GM21447 (cell line): Measurements from ENCODE around the gene TMIE.

Experiments used
- ATAC-seq: cut with Tn5 transposase; IDR thresholded peaks from one replicate; pipeline ENCODE4 v1.9.1; 2021; ENCODE audit not compliant: unreplicated experiment

Gene TMIE

GRCh38 chr3:46706771-46707582, 5.8 kb downstream of the TMIE start:
- ATAC-seq = no peak

DNA sequence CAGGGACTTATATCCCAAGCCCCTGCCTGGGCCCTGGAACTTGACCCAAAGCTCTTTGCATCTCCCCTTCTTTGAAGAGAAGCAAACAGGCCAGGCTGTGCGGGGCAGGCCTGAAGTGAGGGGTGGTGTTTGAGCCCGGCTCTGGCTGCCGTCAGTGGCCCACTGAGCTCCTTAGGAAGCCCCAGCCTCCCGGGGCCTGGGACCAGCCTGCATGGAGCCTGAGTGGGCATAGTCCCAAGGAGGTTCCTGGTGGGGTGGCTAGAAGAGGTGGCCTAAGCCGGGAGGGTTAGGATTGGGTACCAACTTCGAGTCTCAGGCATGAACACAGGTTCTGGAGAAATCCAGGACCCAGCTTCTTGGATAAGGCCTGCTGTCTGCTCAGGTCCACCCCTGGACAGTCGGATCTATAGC, 6.4 kb downstream of the TMIE start:
- no peak for ATAC-seq

GRCh38 chr3:46708401-46709156, 7.4 kb downstream of the TMIE start:
- no peak for ATAC-seq

- ATAC-seq = no peak
These were observed 8.0 kb downstream of the TMIE start for GRCh38 chr3:46709157-46709654.

GRCh38 chr3:46709721-46710120, 8.5 kb downstream of the TMIE start:
- ATAC-seq = no peak

DNA sequence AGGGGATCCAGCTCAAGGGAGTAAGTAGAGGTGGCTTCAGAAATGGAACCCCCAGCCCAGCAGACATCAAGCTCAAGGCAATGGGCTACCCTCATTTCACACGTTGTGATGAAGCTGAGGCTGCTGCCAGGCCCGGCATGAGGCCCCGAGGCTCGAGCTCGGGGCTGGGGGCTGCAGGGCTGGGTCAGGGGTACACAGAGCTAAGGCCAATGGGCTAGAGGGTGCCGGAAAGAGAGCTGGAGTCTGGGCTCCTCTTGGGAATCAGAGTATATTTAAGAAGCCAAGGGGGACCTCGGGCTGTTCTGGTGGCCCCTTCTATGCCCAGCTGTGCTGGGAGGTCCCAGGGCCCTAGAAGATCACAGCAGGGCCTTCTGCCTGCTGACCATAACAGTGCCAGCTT, 9.0 kb downstream of the TMIE start:
- no peak for ATAC-seq

- no peak for ATAC-seq
These were observed 9.6 kb downstream of the TMIE start for GRCh38 chr3:46710671-46711295.

DNA sequence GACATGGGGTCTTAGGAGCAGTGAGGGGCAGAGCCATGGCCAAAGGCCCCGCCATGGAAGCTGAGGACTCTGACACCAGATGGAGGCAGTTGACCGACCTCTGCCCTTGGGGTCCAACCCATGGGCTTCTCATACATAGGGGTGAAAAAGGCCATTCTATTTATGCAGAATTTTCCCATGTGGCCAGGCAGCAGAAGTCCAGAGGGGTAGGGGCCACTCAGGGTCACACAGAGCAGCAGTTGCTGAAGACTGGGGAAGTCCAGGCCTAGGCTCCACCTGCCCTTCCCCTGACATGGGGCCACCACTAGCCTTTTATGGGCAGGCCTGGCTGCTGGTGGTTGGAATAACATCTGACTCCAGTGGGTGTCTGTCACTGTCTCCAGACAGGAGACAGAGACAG, 10.1 kb downstream of the TMIE start:
- ATAC-seq = no peak

GRCh38 chr3:46711760-46712159, 10.6 kb downstream of the TMIE start:
- no peak for ATAC-seq

DNA sequence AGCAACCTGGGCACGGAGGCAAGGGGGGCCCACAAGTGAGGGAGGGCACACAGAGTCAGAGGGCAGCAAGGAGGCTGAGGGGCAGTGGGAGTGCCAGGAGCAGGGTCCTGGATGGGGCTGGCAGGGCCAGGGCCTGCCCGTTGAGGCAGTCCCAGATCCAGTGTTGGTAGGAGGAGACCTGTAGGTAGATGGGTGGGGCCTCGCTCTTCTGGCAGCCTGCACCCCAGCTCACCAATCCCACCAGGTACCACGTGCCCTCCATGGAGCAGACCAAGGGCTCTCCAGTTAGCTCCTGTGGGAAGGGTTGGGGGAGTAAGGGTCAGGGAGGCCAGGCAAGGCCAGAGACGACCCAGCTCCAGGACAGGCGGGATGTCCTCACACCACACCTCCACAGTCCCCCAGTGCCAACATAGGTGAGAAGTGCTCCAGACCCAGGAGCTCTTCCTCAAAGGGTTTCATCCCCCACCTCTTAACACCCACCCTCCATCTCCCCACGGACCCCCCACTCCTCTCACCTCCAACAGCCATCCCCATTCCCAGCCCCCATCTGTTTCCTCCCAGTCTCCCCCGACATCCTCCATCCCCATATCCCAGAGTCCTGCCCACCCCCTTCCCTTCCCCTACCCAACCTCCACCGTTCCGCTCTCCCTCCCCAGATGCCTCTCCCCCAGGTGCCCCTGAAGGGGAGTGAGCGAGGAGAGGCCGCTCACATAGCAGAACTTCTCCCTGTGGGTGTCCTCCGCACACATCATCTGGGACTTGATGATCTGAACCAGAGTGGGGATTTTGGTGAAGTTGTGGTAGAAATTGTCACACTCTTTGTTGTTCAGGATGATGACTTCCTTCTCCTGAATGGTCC, 11.2 kb downstream of the TMIE start:
- ATAC-seq = no peak

DNA sequence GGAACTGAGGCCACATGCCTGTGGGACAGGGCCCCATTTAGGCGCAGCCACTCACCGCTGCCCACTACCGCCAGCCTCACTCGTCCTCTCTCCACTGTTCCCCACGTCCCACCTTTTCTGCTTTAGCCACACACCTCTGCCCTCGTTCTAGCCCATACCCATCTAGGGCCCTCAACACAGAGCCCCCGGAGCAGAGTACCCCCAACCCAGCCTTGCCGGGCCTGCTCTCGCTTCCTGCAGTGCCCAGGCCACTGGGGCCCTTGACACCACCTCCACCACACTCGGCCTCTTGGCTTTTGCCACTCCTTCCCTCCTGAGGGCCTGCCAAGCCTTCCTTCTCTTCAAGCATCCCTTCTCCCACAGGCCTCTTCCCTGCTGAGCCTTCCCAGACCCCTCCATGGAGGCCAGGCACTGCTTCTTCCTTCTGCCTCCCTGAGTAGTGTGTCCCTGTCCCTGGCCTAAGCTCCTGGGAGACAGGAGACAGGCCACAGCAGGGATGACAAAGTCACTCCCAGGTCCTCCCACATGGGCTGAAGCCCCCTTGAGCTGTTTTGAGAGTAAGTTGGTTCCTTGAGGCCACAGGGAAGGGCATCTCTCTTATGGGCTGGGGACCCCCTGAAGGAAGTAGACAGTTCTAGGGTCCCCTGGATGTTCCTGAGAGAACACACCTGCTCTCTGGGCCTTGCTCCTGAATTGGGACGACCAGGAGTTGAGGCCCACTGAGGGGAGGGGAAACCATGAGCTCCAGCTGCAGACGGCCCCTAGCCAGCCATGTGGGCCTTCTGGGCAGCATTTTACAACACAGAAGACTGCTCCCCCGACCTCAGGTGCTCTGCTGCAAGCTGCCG, 12.1 kb downstream of the TMIE start:
- no peak for ATAC-seq

DNA sequence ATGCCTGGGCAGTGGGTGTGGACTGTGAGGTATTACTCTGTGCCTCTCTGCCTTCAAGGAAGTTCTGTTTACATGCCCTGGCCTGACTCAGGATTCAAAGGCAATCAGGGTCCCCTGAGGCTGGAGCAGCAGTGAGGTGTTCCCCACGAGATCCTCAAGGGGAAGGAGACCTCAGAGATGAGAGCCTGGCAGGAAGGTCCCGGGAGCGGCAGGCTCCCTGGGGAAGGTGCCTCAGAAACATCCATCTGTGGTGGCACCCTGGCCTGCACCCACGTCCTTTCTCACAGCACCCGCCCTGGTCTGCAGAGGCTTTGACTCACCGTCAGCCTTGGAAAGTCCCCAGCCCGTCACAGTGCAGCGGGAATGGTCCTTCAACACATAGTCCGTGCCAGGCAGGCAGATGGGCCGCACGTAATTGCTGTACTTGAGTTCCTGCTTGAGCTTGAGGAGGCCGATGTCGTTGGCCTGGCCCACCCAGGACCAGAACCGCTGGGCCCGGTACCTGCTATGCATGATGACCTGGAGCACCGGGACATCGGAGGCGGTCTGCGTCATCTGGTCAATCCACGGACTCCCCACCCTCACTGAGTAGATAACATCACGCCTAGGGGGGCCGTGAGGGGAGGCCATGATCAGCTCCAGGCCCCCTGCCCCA, 12.8 kb downstream of the TMIE start:
- no peak for ATAC-seq

- no peak for ATAC-seq
These were observed 13.7 kb downstream of the TMIE start for GRCh38 chr3:46714728-46715506.

DNA sequence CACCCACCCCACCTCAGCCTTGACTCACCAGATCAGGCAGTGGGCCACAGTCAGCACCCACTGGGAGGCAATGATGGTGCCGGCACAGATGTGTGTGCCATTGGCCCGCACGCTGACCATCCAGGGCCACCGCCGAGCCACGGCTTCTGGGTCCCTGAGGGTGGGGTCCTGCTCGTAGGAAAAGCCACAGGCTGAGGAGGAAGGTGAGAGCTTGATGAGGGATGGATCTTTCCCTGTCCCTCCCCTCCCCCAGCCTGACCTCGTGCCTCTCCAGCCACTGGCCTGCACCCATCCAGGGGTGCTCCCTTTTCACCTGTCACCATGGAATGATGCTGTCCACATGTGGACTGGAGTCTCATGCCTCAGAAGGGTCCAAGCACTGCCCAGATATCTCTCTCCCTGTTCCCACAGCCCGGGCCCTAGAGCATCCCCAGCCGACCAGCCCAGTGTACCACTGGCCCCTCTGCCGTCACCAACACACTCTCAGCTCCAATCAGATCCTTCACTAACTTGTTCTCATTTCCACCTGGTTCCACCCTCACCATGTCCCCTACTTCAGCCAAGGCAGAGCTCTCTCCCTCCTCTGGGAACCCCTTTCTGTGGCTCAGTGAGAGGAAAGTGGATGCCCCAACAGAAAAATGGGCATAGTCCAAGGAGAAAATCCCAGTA, 14.4 kb downstream of the TMIE start:
- no peak for ATAC-seq

DNA sequence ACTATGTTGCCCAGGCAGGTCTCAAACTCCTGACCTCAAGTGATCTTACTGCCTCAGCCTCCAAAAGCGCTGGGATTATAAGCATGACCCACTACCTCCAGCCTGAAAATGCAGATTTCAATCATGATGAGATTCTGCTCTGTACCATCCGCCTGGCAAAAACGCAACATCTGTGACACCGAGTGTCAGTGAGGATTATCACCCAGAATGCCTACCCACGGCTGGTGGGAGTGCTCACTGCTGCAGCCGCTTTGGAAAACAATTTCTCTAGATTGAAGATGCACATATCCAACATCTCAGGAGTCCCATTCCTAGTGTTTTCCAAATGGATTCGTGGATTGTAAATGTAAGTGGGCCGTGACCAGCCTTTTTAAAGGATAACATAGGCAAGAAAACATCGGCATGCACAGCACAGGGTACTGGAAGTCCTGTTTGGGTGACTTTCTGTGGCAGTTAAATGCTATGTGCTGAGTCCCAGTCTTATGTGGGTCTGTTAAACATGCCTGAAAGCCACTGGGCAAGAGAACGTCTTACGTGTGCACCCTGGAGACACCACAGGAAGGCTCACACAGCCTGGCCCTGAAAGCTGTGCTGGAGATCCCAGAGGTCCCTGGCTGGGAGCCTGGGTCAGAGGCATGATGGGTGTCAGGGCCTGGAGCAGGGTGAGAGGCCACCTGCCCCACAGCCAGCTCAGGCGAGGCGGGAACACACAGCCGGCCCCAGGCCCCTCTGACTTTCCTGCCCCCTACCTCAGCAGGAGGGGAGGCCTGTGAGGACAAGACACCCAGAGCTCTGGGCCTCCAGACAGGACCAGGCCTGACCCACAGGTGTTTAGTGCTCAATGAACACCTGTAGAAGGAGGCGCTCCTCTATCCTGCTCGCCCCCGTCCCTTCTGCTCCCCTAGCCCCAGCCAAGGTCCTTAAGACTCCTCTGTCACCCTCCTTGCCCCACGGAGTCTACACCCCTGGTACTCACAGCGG, 15.6 kb downstream of the TMIE start:
- ATAC-seq = no peak

GRCh38 chr3:46717447-46718231, 16.4 kb downstream of the TMIE start, which contains the start of gene PRSS50:
Gene PRSS50, minus strand, starts transcription at chr3:46717869. Its CDS starts 45 bp downstream, at chr3:46717824.
- ATAC-seq = no peak
